Keratinocyte (primary cell): ENCODE data around the gene AFAP1L2. TPM values are rescaled to one million over a fixed set of nuclear protein-coding genes. Genes with fewer than 3 reads are reported as not detected.
A peak's percentile ranks its signal among the peaks of the same experiment; 100 is the strongest.

ENCODE experiments used
- DNase-seq: peaks from one replicate; pipeline ENCODE4 v3.0.0-alpha.2; 2011; ENCODE audit warnings: low read depth, missing footprints, low spot score
- FAIRE-seq: peaks from 2 replicates; lab custom pipeline; 2011; peaks lifted over from hg19 to GRCh38; lab: Jason Lieb, UNC
- H2AFZ ChIP-seq: 2 replicates; pipeline ENCODE4 v1.6.0; 2012; ENCODE audit warnings: low read length, control low read depth, inconsistent platforms; ENCODE audit not compliant: control insufficient read depth
- H3K27ac ChIP-seq: 2 replicates; pipeline ENCODE4 v1.5.1; 2011; ENCODE audit warnings: low read length; ENCODE audit not compliant: control insufficient read depth, insufficient read depth
- H3K27me3 ChIP-seq: 3 replicates; pipeline ENCODE4 v1.6.0; 2011; ENCODE audit warnings: low read length; ENCODE audit not compliant: control insufficient read depth, insufficient read depth; ENCODE audit errors: extremely low read depth
- H3K36me3 ChIP-seq, 2 experiments: 2 replicates in 1 of 2; 3 replicates in 1 of 2; pipeline ENCODE4 v1.5.1; 2011; ENCODE audit warnings: low read length in 2 of 2, mild to moderate bottlenecking in 1 of 2; ENCODE audit not compliant: control insufficient read depth in 2 of 2, insufficient read depth in 2 of 2; ENCODE audit errors: extremely low read depth in 1 of 2
- H3K4me1 ChIP-seq: 3 replicates; pipeline ENCODE4 v1.5.1; 2011; ENCODE audit warnings: low read length; ENCODE audit not compliant: control insufficient read depth, insufficient read depth; ENCODE audit errors: extremely low read depth
- H3K4me2 ChIP-seq: 3 replicates; pipeline ENCODE4 v1.6.0; 2011; ENCODE audit warnings: low read depth, low read length; ENCODE audit not compliant: control insufficient read depth, insufficient read depth; ENCODE audit errors: extremely low read depth
- H3K4me3 ChIP-seq, 3 experiments: fragments of 200-600 bp in 1 of 3; sonication (generic) in 1 of 3; 2 replicates in 2 of 3; 3 replicates in 1 of 3; pipeline ENCODE4 v1.5.1; 2011 to 2016; ENCODE audit warnings: low read length in 3 of 3, mild to moderate bottlenecking in 3 of 3, control low read depth in 2 of 3, inconsistent platforms in 1 of 3, low read depth in 1 of 3, mixed read lengths in 1 of 3, mixed run types in 1 of 3, moderate library complexity in 1 of 3; ENCODE audit not compliant: control insufficient read depth in 2 of 3, insufficient read depth in 2 of 3; ENCODE audit errors: extremely low read depth in 1 of 3
- H3K79me2 ChIP-seq: 2 replicates; pipeline ENCODE4 v1.6.0; 2012; ENCODE audit warnings: low read length; ENCODE audit not compliant: control insufficient read depth, insufficient read depth
- H3K9ac ChIP-seq: 3 replicates; pipeline ENCODE4 v1.6.0; 2011; ENCODE audit warnings: low read length; ENCODE audit not compliant: control insufficient read depth, insufficient read depth; ENCODE audit errors: extremely low read depth
- H3K9me1 ChIP-seq: 3 replicates; pipeline ENCODE4 v1.6.0; 2011; ENCODE audit warnings: low read length; ENCODE audit not compliant: control insufficient read depth, insufficient read depth; ENCODE audit errors: extremely low read depth
- H3K9me3 ChIP-seq: 2 replicates; pipeline ENCODE4 v1.5.1; 2012; ENCODE audit warnings: low read depth, low read length; ENCODE audit not compliant: control insufficient read depth
- H4K20me1 ChIP-seq: 3 replicates; pipeline ENCODE4 v1.6.0; 2011; ENCODE audit warnings: low read length; ENCODE audit not compliant: control insufficient read depth, insufficient read depth; ENCODE audit errors: extremely low read depth
- CTCF ChIP-seq, 3 experiments: IDR thresholded peaks in 1 of 3; conservative IDR thresholded peaks in 1 of 3; optimal IDR thresholded peaks in 1 of 3; 2 replicates in 2 of 3; 3 replicates in 1 of 3; pipeline versions ENCODE3 to v1.5.1; 2011; ENCODE audit warnings: low read length in 3 of 3, mild to moderate bottlenecking in 3 of 3, moderate library complexity in 2 of 3, control low read depth in 1 of 3, inconsistent platforms in 1 of 3; ENCODE audit not compliant: insufficient read depth in 2 of 3; ENCODE audit errors: extremely low read depth in 1 of 3
- EZH2 ChIP-seq: IDR thresholded peaks from one replicate; pipeline ENCODE4 v1.6.1; 2012; ENCODE audit warnings: inconsistent platforms, mild to moderate bottlenecking, low read length, moderate library complexity
- dilution Hi-C: fragments of 300-500 bp; cut with MboI; formaldehyde crosslinking; loops from one replicate; pipeline ENCODE4 v1.7.0; 2020; ENCODE audit warnings: low sequenced_read_pairs; ENCODE audit not compliant: extremely low pct_ligation_motif_present
- polyA plus RNA-seq, 5 experiments: library from polyadenylated mRNA; depleted of rRNA in 3 of 5; stranded (reverse) in 3 of 5; stranded (forward) in 1 of 5; unstranded in 1 of 5; fragments of >200 nt; gene quantifications; 1 replicate in 1 of 5; 2 replicates in 3 of 5; 3 replicates in 1 of 5; pipeline versions ENCODE4 v1.2.1 to v1.2.3, GENCODE V29; 2011 to 2012; ENCODE audit warnings: missing spikeins in 2 of 5, low read depth in 1 of 5, low replicate concordance in 1 of 5

AFAP1L2 gene
- polyA plus RNA-seq, 1 donor (not counting 4 experiments of a cell fraction or from before 2014, with no cell fraction given), result 40.4 TPM

- Histone ChIP-seq H3K27ac (no peak overlapping the region), H3K9me3 (no peaks in the 10 kb centered on the region), H2AFZ (no peak overlapping the region), H4K20me1 (no peaks in the 10 kb centered on the region), H3K9ac (no peak overlapping the region), H3K27me3 (no peaks in the 10 kb centered on the region), H3K4me1 (peaks cover 35% of the 10 kb centered on the region), H3K4me3 (no peak overlapping the region), H3K79me2 (no peaks in the 10 kb centered on the region), H3K9me1 (no peaks in the 10 kb centered on the region), H3K36me3 (no peaks in the 10 kb centered on the region), H3K4me2 (no peak overlapping the region)
- FAIRE-seq, result no peak
- TF ChIP-seq EZH2 (no peak), CTCF (optimal IDR thresholded peaks at IDR 0.05 in 1 of 3, IDR thresholded peaks at IDR 0.05 in 1 of 3, conservative IDR thresholded peaks at IDR 0.05 in 1 of 3; ENCODE audit: extremely low read depth in 1 of 3, insufficient read depth in 2 of 3, low read length in 3 of 3) (no peak)
- DNase-seq, result no peak
- dilution Hi-C loops, result no loop called here
These were observed 141.8 kb downstream of the AFAP1L2 start for GRCh38 chr10:114262496-114262895.

- peak; percentile 20 for FAIRE-seq
These were observed 143.2 kb downstream of the AFAP1L2 start for GRCh38 chr10:114261076-114261475.

More at GRCh38 chr10:114261076-114261475, 143.2 kb downstream of the AFAP1L2 start:
- Histone ChIP-seq H3K9me1 (no peaks in the 10 kb centered on the region), H3K36me3 (no peaks in the 10 kb centered on the region), H3K4me3 (no peak overlapping the region), H3K27ac (peak overlapping the region; percentile 57), H3K27me3 (no peaks in the 10 kb centered on the region), H2AFZ (peak overlapping the region; percentile 41), H4K20me1 (no peaks in the 10 kb centered on the region), H3K4me2 (no peak overlapping the region), H3K4me1 (peaks cover 25% of the 10 kb centered on the region), H3K79me2 (no peaks in the 10 kb centered on the region), H3K9ac (no peak overlapping the region), H3K9me3 (no peaks in the 10 kb centered on the region)
- TF ChIP-seq EZH2 (no peak), CTCF (optimal IDR thresholded peaks at IDR 0.05 in 1 of 3, IDR thresholded peaks at IDR 0.05 in 1 of 3, conservative IDR thresholded peaks at IDR 0.05 in 1 of 3; ENCODE audit: extremely low read depth in 1 of 3, insufficient read depth in 2 of 3, low read length in 3 of 3) (no peak)
- DNase-seq, result no peak
- dilution Hi-C loops, result no loop called here
